Lung (tissue), 12 donors: ENCODE measurements around the gene TRMT2A. TPM values are rescaled to one million over a fixed set of nuclear protein-coding genes. Genes with fewer than 3 reads are reported as not detected.

ENCODE experiments used
- ATAC-seq: fragments of 200-7000 bp; cut with Tn5 transposase; one replicate; pipeline ENCODE4 v1.9.1; 2020; ENCODE audit warnings: moderate number of reproducible peaks; ENCODE audit not compliant: insufficient read depth, low FRiP score
- DNase-seq, 3 donors: peaks; one replicate each; pipeline ENCODE4 v3.0.0-alpha.2; 2013 to 2017
- H3K27ac ChIP-seq, 2 donors: one replicate each; pipeline ENCODE4 v1.5.1; 2013; ENCODE audit warnings: mild to moderate bottlenecking in 2 of 2, moderate library complexity in 2 of 2, control low read depth in 1 of 2, inconsistent platforms in 1 of 2, low read depth in 1 of 2, low read length in 1 of 2
- H3K27me3 ChIP-seq, 3 donors: one replicate each; pipeline ENCODE4 v1.5.1; 2013; ENCODE audit warnings: low read length in 2 of 3; ENCODE audit not compliant: control insufficient read depth in 3 of 3, insufficient read depth in 3 of 3
- H3K36me3 ChIP-seq, 4 donors: one replicate each; pipeline ENCODE4 v1.5.1; 2013; ENCODE audit warnings: low read length in 4 of 4, mild to moderate bottlenecking in 1 of 4, moderate library complexity in 1 of 4; ENCODE audit not compliant: control insufficient read depth in 4 of 4, insufficient read depth in 4 of 4
- H3K4me1 ChIP-seq, 5 donors: one replicate each; pipeline ENCODE4 v1.5.1; 2013; ENCODE audit warnings: low read length in 5 of 5, mild to moderate bottlenecking in 2 of 5, moderate library complexity in 1 of 5; ENCODE audit not compliant: control insufficient read depth in 5 of 5, insufficient read depth in 5 of 5
- H3K4me3 ChIP-seq: one replicate; pipeline ENCODE4 v1.5.1; 2013; ENCODE audit warnings: mild to moderate bottlenecking, control low read depth, moderate library complexity
- H3K9ac ChIP-seq, 2 donors: one replicate each; pipeline ENCODE4 v1.5.1; 2013; ENCODE audit warnings: low read length in 2 of 2, control low read depth in 1 of 2; ENCODE audit not compliant: insufficient read depth in 1 of 2
- H3K9me3 ChIP-seq, 4 donors: one replicate each; pipeline ENCODE4 v1.5.1; 2013; ENCODE audit warnings: low read length in 3 of 4, mild to moderate bottlenecking in 1 of 4, moderate library complexity in 1 of 4; ENCODE audit not compliant: control insufficient read depth in 4 of 4, insufficient read depth in 3 of 4
- CTCF ChIP-seq: IDR thresholded peaks from 2 replicates; pipeline ENCODE4 v1.5.1; 2012; ENCODE audit warnings: mild to moderate bottlenecking; ENCODE audit errors: control extremely low read depth, extremely low read depth
- WGBS, 2 donors: extraction: QIAGEN DNeasy Blood & Tissue Kit; methylation state at CpG; one replicate each; pipeline ENCODE4 v1.1.7; 2013; 5-methylcytosine and 5-hydroxymethylcytosine counted together
- polyA plus RNA-seq, 2 donors: library from polyadenylated mRNA; stranded (reverse); fragments of 200-250 nt; gene quantifications; one replicate each; pipeline ENCODE4 v1.2.1, GENCODE V29; 2013
- total RNA-seq, 2 donors: library from RNA; depleted of rRNA in 1 of 2; stranded (reverse); fragments of >200 nt in 1 of 2; gene quantifications; one replicate each; pipeline ENCODE4 v1.2.1, GENCODE V29; 2014 to 2021
- donor health status: control.
- donor health status: control.
- donor health status: Bipolar disorder and iron deficiency.
- donor health status: healthy.
- donor health status: DM: yes; HTN: yes; CAD: no.

TRMT2A gene
- total and polyA plus RNA-seq, 4 donors, result 37.5 to 71.1 (median 55.4) TPM

DNA sequence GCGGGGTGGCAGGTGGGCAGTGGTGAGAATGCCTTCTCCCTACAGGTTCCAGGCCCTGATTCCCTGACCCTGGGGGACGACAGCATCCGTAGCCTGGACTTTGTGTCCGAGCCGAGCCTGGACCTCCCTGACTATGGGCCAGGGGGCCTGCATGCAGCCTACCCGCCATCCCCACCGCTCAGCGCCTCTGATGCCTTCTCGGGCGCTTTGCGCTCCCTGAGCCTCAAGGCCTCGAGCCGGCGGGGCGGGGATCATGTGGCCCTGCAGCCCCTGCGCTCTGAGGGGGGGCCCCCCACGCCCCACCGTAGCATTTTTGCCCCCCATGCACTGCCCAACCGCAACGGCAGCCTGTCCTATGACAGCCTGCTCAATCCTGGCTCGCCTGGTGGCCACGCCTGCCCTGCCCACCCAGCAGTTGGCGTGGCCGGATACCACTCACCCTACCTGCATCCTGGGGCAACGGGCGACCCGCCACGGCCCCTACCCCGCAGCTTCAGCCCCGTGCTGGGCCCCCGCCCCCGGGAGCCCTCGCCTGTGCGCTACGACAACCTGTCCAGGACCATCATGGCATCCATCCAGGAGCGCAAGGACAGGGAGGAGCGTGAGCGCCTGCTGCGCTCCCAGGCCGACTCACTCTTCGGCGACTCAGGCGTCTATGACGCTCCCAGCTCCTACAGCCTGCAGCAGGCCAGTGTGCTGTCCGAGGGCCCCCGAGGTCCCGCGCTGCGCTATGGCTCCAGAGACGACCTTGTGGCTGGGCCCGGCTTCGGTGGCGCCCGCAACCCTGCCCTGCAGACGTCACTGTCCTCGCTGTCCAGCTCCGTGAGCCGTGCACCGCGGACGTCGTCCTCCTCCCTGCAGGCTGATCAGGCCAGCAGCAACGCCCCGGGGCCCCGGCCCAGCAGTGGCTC, 25.9 kb upstream of the TRMT2A start:
- Histone ChIP-seq H3K4me3 (no peak overlapping the region), H3K36me3 (peaks cover 0 to 51% (median 1%) of the 10 kb centered on the region in 4 donors), H3K4me1 (peaks cover 0 to 7% (median 0%) of the 10 kb centered on the region in 5 donors), H3K27ac (no peak overlapping the region), H3K9ac (no peak overlapping the region), H3K9me3 (no peaks in the 10 kb centered on the region), H3K27me3 (no peaks in the 10 kb centered on the region)
- DNase-seq (no peak), ATAC-seq (no peak)
- TF ChIP-seq CTCF, result no peak
- 95% methylated on average over 64 to 65 of the region's 65 CpGs for WGBS, 2 donors

GRCh38 chr22:20141186-20142077, 24.4 kb upstream of the TRMT2A start:
- H3K4me1 ChIP-seq, result peaks cover 0 to 17% (median 4%) of the 10 kb centered on the region in 5 donors
- no peaks in the 10 kb centered on the region for H3K9me3 ChIP-seq
- no peak overlapping the region for H3K9ac ChIP-seq
- ATAC-seq, result no peak
- H3K36me3 ChIP-seq, result peaks cover 0 to 48% (median 1%) of the 10 kb centered on the region in 4 donors
- 89 to 94% methylated on average over 21 to 22 of the region's 22 CpGs for WGBS, 2 donors
- H3K27ac ChIP-seq, result no peak overlapping the region
- no peak overlapping the region for H3K4me3 ChIP-seq
- no peak for DNase-seq
- H3K27me3 ChIP-seq, result no peaks in the 10 kb centered on the region
- no peak for TF ChIP-seq CTCF

DNA sequence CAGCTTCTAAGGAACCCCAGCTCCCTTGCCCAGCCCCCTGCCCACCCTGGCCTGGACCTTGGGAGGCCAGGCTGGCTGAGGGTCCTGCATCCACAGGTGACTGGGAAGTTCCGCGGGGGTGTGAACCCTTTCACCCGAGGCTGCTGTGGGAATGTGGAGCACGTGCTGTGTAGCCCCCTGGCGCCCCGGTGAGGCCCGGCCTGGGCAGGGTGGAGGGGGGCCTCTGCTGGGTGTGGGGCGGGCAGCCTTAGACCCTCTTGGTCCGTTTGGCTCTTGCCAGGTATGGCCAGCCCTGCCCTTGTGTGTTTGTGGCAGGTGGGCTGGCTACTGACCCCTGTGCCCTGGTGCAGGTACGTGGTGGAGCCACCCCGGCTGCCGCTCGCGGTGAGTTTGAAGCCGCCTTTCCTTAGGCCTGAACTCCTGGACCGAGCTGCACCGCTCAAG, 23.5 kb upstream of the TRMT2A start:
- H3K9me3 ChIP-seq, result no peaks in the 10 kb centered on the region
- no peaks in the 10 kb centered on the region for H3K27me3 ChIP-seq
- no peak overlapping the region for H3K9ac ChIP-seq
- H3K4me3 ChIP-seq, result no peak overlapping the region
- TF ChIP-seq CTCF, result no peak
- DNase-seq (no peak), ATAC-seq (no peak)
- peaks cover 0 to 48% (median under 1%) of the 10 kb centered on the region in 4 donors for H3K36me3 ChIP-seq
- WGBS, 2 donors, result 92 to 95% methylated on average over 17 of the region's 17 CpGs
- H3K4me1 ChIP-seq, result peaks cover 0 to 26% (median 6%) of the 10 kb centered on the region in 5 donors
- no peak overlapping the region for H3K27ac ChIP-seq
